Mucosa of rectum (tissue), 2 donors: ENCODE data around the gene MRPS27.

Experiments
- H3K27ac ChIP-seq, 2 donors: one replicate each; pipeline ENCODE4 v1.7.0; 2013; ENCODE audit warnings: inconsistent platforms in 2 of 2, low read depth in 2 of 2, low read length in 2 of 2
- H3K27me3 ChIP-seq, 2 donors: one replicate each; pipeline ENCODE4 v1.7.0; 2013; ENCODE audit warnings: low read length in 2 of 2; ENCODE audit not compliant: control insufficient read depth in 2 of 2, insufficient read depth in 2 of 2
- H3K36me3 ChIP-seq, 2 donors: one replicate each; pipeline ENCODE4 v1.7.0; 2013; ENCODE audit warnings: low read length in 2 of 2; ENCODE audit not compliant: control insufficient read depth in 2 of 2, insufficient read depth in 2 of 2
- H3K4me1 ChIP-seq, 2 donors: one replicate each; pipeline ENCODE4 v1.7.0; 2013; ENCODE audit warnings: low read length in 2 of 2, mild to moderate bottlenecking in 1 of 2; ENCODE audit not compliant: control insufficient read depth in 2 of 2, insufficient read depth in 2 of 2
- H3K4me3 ChIP-seq, 2 donors: one replicate each; pipeline ENCODE4 v1.7.0; 2013; ENCODE audit warnings: low read length in 2 of 2
- H3K9ac ChIP-seq, 2 donors: one replicate each; pipeline ENCODE4 v1.7.0; 2013; ENCODE audit warnings: low read length in 2 of 2, low read depth in 1 of 2, mild to moderate bottlenecking in 1 of 2
- H3K9me3 ChIP-seq, 2 donors: one replicate each; pipeline ENCODE4 v1.7.0; 2013; ENCODE audit warnings: low read length in 2 of 2; ENCODE audit not compliant: control insufficient read depth in 2 of 2
- donor health status: healthy.
- donor health status: Normal muscosa, but diverticular disease.

Gene MRPS27

DNA sequence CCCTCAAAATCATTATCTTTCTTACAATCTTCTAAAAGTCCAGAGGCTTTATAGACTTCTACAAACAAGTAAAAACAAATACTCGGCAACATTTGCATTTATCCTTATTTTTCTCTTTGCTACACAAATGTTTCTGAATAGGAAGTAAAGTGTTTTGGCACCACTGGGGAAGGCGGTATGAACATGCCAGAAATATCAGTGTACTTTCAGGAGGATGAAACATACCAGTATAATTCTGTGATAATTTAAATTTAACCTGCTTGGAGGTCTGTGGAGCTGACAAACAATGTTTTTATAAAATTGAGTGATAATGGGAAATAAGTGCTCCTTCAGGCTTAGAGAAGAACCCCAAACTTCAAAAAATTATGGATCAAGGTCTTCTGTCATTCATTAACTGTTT, 51.8 kb downstream of the MRPS27 start:
- H3K27me3 ChIP-seq = no peaks in the 10 kb centered on the region
- no peak overlapping the region for H3K27ac ChIP-seq
- H3K4me3 ChIP-seq = no peak overlapping the region

DNA sequence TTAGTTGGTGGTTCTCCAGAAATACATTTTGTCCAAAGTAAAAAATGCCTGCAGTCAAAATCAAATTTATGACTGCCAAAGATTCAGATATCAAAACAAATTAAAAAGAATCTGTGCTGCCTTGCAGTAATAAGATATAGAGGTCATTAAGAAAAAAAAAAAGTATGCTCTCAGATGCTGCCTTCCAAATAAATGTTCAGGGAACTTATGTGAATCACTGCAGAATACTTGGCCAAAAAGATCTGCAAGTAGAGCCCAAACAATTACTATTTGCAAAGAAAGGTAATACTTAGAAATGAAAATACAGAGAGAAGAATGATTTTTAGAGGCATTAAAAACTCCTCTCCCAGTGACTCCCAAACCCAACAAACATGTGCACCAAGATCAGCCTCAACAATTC, 52.4 kb downstream of the MRPS27 start:
- no peaks in the 10 kb centered on the region for H3K27me3 ChIP-seq
- no peak overlapping the region for H3K4me3 ChIP-seq
- peaks cover 0 to 2% of the 10 kb centered on the region in 2 donors for H3K36me3 ChIP-seq
- H3K9ac ChIP-seq = no peak overlapping the region
- H3K4me1 ChIP-seq = no peaks in the 10 kb centered on the region
- H3K9me3 ChIP-seq = no peaks in the 10 kb centered on the region
- H3K27ac ChIP-seq = no peak overlapping the region

More for the DNA sequence above, 51.8 kb downstream of the MRPS27 start:
- no peaks in the 10 kb centered on the region for H3K4me1 ChIP-seq
- H3K36me3 ChIP-seq = peaks cover 0 to 3% of the 10 kb centered on the region in 2 donors
- no peaks in the 10 kb centered on the region for H3K9me3 ChIP-seq
- no peak overlapping the region for H3K9ac ChIP-seq

DNA sequence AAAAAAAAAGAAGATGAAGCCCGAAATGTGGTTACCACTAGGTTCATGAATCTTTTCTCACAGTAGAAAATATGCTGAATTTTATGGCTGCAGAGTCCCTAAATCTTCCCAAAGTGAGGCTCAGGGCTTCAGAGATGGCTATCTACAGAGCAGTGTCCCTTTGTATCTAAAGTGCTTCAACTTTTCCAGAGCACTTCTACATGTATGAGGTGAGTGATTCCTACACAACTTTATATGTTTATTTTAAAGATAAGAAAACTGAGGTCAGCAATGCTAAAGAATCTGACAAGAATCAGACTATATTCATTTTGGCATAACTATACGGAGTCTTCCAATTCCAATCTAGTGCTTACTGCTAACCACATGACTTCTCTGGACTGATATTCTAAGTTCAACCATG, 53.2 kb downstream of the MRPS27 start:
- Histone ChIP-seq H3K27me3 (no peaks in the 10 kb centered on the region), H3K9ac (no peak overlapping the region), H3K4me3 (no peak overlapping the region), H3K4me1 (no peaks in the 10 kb centered on the region), H3K9me3 (no peaks in the 10 kb centered on the region), H3K36me3 (no peaks in the 10 kb centered on the region), H3K27ac (no peak overlapping the region)

DNA sequence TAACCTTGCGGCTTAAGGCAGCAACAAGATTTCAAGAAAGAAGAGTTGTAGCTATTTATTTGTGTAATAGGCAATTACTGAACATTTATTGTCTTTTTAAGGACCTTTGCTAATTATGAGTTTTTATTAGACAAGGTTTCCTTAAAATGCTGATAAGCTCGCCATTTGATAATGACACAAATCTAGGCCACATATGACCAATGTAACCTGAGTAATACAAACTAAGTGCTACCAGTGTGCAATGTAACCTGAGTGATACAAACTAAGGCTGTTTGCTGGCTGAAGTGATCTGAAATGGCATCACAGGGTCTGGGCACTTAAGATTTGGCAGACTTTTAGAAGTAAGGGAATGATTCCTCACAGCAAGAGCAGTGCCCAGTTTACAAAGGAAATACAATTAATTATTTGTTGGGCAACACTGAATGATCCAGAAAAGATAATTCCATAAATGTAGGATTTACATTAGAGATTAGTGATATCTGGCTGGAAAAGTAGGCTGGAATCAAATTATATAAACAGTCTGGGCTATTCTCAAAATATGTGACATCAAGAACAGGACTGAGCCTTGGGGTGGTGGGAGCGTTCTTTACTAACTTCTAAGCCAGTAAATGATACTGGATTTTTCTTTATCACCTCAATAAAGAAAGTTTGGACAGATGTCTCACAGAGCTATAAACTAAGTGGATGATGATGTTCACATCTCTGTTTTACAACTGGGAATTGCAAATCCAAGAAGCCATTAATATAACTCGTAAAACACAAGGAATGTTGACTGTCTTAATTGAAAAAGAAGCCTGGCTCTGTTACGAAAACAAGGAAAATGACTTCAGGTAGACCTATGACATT, 54.8 kb downstream of the MRPS27 start:
- no peak overlapping the region for H3K4me3 ChIP-seq
- H3K27me3 ChIP-seq = no peaks in the 10 kb centered on the region
- H3K9me3 ChIP-seq = no peaks in the 10 kb centered on the region
- H3K27ac ChIP-seq = no peak overlapping the region
- H3K9ac ChIP-seq = no peak overlapping the region
- no peaks in the 10 kb centered on the region for H3K36me3 ChIP-seq
- no peaks in the 10 kb centered on the region for H3K4me1 ChIP-seq

DNA sequence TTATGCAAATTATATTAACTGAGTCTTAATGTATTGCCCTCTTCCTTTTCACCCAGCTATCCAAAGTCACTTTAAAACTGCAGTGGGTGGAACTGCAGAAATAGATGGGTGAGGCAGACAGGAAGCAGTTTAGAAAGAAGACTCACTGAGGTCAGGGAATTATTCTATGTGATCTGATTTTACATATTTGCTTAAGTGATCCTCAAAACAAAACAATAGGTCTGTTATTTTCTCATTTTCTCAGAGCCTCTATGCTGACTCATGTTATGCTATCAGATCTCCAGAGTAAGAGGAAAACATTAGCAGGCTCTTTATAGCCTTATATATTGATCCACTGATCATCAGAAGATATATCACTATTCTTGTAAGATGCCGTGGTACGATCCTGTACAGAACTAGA, 63.5 kb downstream of the MRPS27 start:
- H3K36me3 ChIP-seq = peaks cover 0 to 2% of the 10 kb centered on the region in 2 donors
- no peak overlapping the region for H3K9ac ChIP-seq
- no peak overlapping the region for H3K4me3 ChIP-seq
- H3K4me1 ChIP-seq = peaks cover 0 to 5% of the 10 kb centered on the region in 2 donors
- H3K27me3 ChIP-seq = no peaks in the 10 kb centered on the region
- no peaks in the 10 kb centered on the region for H3K9me3 ChIP-seq
- H3K27ac ChIP-seq = no peak overlapping the region

DNA sequence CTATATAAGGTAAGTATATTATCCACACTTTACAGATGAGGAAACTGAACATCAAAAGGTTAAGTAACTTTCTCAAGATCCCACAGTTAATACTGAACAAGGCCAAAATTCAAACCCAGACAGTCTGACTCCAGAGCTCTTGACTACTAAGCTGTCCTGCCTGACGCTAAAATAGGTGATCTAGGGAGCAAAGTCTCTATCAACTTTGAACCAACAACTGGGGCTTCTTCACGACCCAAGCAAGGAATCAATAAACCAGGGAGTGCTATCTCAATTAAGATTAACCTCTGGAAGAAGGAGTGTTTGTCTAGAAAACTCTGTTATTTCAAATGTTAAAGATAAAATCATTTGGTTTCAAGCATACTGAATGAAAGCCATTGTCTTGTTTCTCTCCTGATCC, 64.4 kb downstream of the MRPS27 start:
- Histone ChIP-seq H3K9ac (no peak overlapping the region), H3K27me3 (no peaks in the 10 kb centered on the region), H3K27ac (peak overlapping the region in 1 of 2 donors; percentile 52)

DNA sequence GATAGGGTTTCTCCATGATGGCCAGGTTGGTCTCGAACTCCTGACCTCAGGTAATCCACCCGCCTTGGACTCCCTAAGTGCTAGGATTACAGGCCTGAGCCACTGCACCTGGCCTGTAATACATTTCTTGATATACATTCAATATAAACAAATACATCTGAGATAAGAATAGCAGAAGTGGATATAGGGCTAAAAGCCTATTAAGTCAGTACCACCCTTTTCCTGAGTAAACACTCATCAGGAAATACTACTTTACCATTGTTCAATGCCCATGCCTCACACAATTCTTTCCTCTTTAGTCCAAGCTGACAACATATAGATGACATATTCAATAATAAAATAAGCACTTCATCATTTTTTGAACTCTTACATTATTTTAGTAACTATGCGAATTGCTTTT, 64.8 kb downstream of the MRPS27 start:
- Histone ChIP-seq H3K36me3 (peaks cover 0 to 2% of the 10 kb centered on the region in 2 donors), H3K9ac (no peak overlapping the region), H3K4me1 (peaks cover 0 to 5% of the 10 kb centered on the region in 2 donors), H3K27me3 (no peaks in the 10 kb centered on the region), H3K4me3 (no peak overlapping the region), H3K9me3 (no peaks in the 10 kb centered on the region), H3K27ac (peak overlapping the region in 1 of 2 donors; percentile 52)

More for the DNA sequence above, 64.4 kb downstream of the MRPS27 start:
- Histone ChIP-seq H3K9me3 (no peaks in the 10 kb centered on the region), H3K4me3 (no peak overlapping the region), H3K4me1 (peaks cover 0 to 5% of the 10 kb centered on the region in 2 donors), H3K36me3 (peaks cover 0 to 2% of the 10 kb centered on the region in 2 donors)

DNA sequence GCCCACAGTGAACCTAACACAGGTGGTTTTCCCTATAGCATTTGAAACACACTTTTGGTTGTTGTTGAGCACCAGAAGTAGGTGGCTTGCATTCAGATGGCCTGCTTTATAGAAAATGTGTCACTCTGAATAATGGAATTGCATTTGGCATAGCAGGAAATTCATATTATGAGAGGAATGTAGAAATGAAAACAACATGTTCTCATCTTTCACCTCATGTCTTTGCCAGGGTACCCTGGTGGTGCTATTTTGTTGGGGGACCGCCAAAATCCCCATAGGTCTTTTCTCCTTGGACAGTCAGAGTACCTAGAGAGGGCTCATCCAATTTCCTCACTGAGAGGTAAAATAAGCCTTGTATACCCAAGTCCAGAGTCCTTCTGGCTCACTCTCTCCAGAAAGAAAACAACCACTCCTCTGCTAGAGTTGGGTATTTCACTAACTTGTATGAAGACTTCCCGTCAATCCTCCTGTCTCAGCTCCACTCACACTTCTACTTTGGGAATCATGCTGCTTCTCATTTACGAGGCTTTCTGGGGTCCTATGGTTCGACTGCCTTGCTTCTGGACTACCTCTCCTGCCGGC, 67.4 kb downstream of the MRPS27 start:
- Histone ChIP-seq H3K27me3 (no peaks in the 10 kb centered on the region), H3K4me3 (no peak overlapping the region), H3K4me1 (peaks cover 0 to 12% of the 10 kb centered on the region in 2 donors), H3K36me3 (peaks cover 0 to 2% of the 10 kb centered on the region in 2 donors), H3K9ac (no peak overlapping the region), H3K27ac (no peak overlapping the region), H3K9me3 (no peaks in the 10 kb centered on the region)

DNA sequence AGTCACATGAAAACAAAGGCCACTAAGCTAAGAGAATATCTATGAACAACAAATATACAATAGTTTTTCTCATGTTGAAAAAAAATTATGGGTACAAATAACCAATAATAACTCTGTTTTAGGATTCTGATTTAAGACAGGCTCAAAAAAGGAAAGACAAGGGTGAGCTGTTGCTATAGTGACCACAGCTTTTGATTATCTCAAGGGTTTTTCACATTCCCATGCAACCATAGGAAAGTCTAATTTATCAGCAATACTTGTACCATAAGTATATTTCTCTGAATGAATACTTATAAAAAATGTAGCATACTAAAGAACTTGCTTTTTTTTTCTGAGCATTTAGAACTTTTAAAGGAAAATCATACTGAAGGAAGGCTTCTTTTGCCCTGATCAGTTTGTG, 68.0 kb downstream of the MRPS27 start:
- H3K4me3 ChIP-seq = no peak overlapping the region
- no peak overlapping the region for H3K9ac ChIP-seq
- no peak overlapping the region for H3K27ac ChIP-seq
- H3K4me1 ChIP-seq = peaks cover 0 to 17% of the 10 kb centered on the region in 2 donors
- H3K27me3 ChIP-seq = no peaks in the 10 kb centered on the region
- H3K9me3 ChIP-seq = no peaks in the 10 kb centered on the region
- peaks cover 0 to 2% of the 10 kb centered on the region in 2 donors for H3K36me3 ChIP-seq

DNA sequence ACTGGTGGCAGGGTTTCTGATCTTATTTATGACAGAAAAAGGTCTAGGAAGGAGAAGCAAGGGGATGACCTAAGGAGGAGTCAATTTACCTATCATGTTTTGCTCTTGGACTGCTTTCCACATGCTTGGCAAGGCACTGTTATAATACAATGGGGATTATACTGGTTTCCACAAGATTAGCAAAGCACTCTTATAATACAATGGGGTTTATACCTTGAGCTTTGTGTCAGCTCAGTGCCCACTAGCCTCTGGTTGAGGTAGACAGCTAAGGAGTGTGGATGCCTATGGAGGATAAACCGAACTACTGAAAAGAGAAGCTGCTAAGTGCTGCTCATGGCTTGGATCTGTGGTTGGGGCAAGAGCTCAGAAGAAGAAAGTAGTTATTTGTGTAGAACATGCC, 68.7 kb downstream of the MRPS27 start:
- Histone ChIP-seq H3K27me3 (no peaks in the 10 kb centered on the region), H3K4me1 (peaks cover under 1 to 23% of the 10 kb centered on the region in 2 donors), H3K36me3 (peaks cover 0 to 2% of the 10 kb centered on the region in 2 donors), H3K4me3 (no peak overlapping the region), H3K9me3 (no peaks in the 10 kb centered on the region), H3K9ac (no peak overlapping the region), H3K27ac (no peak overlapping the region)
